Measurements from ENCODE around the gene TMEM17. TPM values are rescaled to one million over a fixed set of nuclear protein-coding genes. Genes with fewer than 3 reads are reported as not detected.
"Not testable (repeated sequence)": the region's sequence is repeated elsewhere in the genome, so short reads cannot be mapped to it uniquely, and the experiment has no call there.

The TMEM17 gene
- polyA plus RNA-seq (2014; cell fraction: cytosol; rRNA removed): 2.4 and 3.5 TPM in 2 replicates
- 1.1 and 4.4 TPM in 2 replicates for polyA plus RNA-seq (2014; cell fraction: nucleus; rRNA removed)

- peak; percentile 93 for DNase-seq (ENCODE audit: low spot score)
These were observed at the start of gene TMEM17 for GRCh38 chr2:62505750-62506420. Gene TMEM17, minus strand, starts transcription at chr2:62506195. Its CDS starts 66 bp downstream, at chr2:62506129.

- no peak for DNase-seq (ENCODE audit: low spot score)
These were observed 48.4 kb upstream of the TMEM17 start for GRCh38 chr2:62554440-62554839.

- DNase-seq (ENCODE audit: low spot score): no peak
These were observed 44.5 kb upstream of the TMEM17 start for GRCh38 chr2:62550461-62550860.

GRCh38 chr2:62547854-62548253 is 41.9 kb upstream of the TMEM17 start:
- no peak for DNase-seq (ENCODE audit: low spot score)

GRCh38 chr2:62545261-62545660 is 39.3 kb upstream of the TMEM17 start:
- no peak for DNase-seq (ENCODE audit: low spot score)

GRCh38 chr2:62540408-62541168 is 34.6 kb upstream of the TMEM17 start:
- DNase-seq (ENCODE audit: low spot score): no peak

GRCh38 chr2:62539606-62540407 is 33.8 kb upstream of the TMEM17 start:
- no peak for DNase-seq (ENCODE audit: low spot score)

- peak; percentile 83 for DNase-seq (ENCODE audit: low spot score)
These were observed 32.8 kb upstream of the TMEM17 start for GRCh38 chr2:62538756-62539155.

GRCh38 chr2:62537814-62538213 is 31.8 kb upstream of the TMEM17 start:
- DNase-seq (ENCODE audit: low spot score): no peak

GRCh38 chr2:62536873-62537547 is 31.0 kb upstream of the TMEM17 start:
- no peak for DNase-seq (ENCODE audit: low spot score)

- DNase-seq (ENCODE audit: low spot score): not testable (repeated sequence)
These were observed 29.5 kb upstream of the TMEM17 start for GRCh38 chr2:62535521-62535920.

GRCh38 chr2:62531594-62531993 is 25.6 kb upstream of the TMEM17 start:
- no peak for DNase-seq (ENCODE audit: low spot score)

GRCh38 chr2:62529758-62530157 is 23.8 kb upstream of the TMEM17 start:
- DNase-seq (ENCODE audit: low spot score): no peak

GRCh38 chr2:62527478-62528210 is 21.6 kb upstream of the TMEM17 start:
- DNase-seq (ENCODE audit: low spot score): no peak

GRCh38 chr2:62526531-62527381 is 20.8 kb upstream of the TMEM17 start:
- DNase-seq (ENCODE audit: low spot score): no peak

- no peak for DNase-seq (ENCODE audit: low spot score)
These were observed 19.7 kb upstream of the TMEM17 start for GRCh38 chr2:62525549-62526269.

GRCh38 chr2:62524293-62524941 is 18.4 kb upstream of the TMEM17 start:
- DNase-seq (ENCODE audit: low spot score): no peak

GRCh38 chr2:62521061-62521460 is 15.1 kb upstream of the TMEM17 start:
- DNase-seq (ENCODE audit: low spot score): not testable (repeated sequence)

- DNase-seq (ENCODE audit: low spot score): no peak
These were observed 6.4 kb upstream of the TMEM17 start for GRCh38 chr2:62512384-62512783.

Data from SK-N-DZ (cell line).